ENCODE results near the gene MRFAP1L1.

- no peak for TF ChIP-seq CTBP1 (IDR thresholded peaks at IDR 0.05; ENCODE audit: borderline replicate concordance)
- TF ChIP-seq ARNT (IDR thresholded peaks at IDR 0.05), result no peak
- TF ChIP-seq FOXM1 (IDR thresholded peaks at IDR 0.05; ENCODE audit: borderline replicate concordance), result no peak
- no peak for TF ChIP-seq SP1 (IDR thresholded peaks at IDR 0.05)
- no peak for TF ChIP-seq BHLHE40 (IDR thresholded peaks at IDR 0.05; ENCODE audit: borderline replicate concordance)
- no peak for TF ChIP-seq NFRKB (IDR thresholded peaks at IDR 0.05)
- TF ChIP-seq HDGF (IDR thresholded peaks at IDR 0.05; ENCODE audit: borderline replicate concordance), result no peak
- no peak for TF ChIP-seq FOXK2 (IDR thresholded peaks at IDR 0.05)
- no peak for TF ChIP-seq ZNF384 (IDR thresholded peaks at IDR 0.05)
- TF ChIP-seq ELF4 (IDR thresholded peaks at IDR 0.05), result no peak
These were observed 1.3 kb upstream of the MRFAP1L1 start for GRCh38 chr4:6710996-6711395.

Measured in HEK293T (cell line).